ENCODE results near the gene CIITA.

DNA sequence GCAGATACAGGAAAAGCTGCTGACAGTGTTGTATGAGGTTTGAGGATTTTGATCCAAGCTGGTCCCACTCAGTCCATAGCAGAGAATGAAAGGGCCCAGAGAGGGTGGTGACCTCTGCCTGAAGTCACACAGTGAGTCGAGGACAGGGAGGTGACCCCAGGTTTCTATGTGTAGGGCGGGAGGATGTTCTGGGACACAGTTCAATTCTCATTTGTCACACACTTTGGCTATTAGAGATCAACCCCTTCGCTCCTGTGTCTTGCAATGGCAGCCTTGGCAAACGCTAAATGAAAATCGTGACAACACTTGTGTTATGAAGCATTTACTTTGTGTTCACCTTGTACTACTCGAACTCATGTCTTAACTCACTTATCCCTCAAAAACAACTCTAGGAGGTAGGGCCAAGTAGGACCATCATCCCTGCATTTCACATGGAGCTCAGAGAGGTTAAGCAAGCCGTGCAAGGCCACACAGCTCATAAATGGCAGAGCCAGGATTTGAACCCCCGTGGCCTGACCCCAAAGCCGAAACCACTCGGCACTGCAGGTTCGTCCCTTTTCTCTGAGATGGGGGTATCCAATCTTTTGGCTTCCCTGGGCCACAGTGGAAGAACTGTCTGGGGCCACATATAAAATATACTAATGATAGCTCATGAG lies 55.1 kb downstream of the CIITA start:
- TF ChIP-seq, protein P1, sequence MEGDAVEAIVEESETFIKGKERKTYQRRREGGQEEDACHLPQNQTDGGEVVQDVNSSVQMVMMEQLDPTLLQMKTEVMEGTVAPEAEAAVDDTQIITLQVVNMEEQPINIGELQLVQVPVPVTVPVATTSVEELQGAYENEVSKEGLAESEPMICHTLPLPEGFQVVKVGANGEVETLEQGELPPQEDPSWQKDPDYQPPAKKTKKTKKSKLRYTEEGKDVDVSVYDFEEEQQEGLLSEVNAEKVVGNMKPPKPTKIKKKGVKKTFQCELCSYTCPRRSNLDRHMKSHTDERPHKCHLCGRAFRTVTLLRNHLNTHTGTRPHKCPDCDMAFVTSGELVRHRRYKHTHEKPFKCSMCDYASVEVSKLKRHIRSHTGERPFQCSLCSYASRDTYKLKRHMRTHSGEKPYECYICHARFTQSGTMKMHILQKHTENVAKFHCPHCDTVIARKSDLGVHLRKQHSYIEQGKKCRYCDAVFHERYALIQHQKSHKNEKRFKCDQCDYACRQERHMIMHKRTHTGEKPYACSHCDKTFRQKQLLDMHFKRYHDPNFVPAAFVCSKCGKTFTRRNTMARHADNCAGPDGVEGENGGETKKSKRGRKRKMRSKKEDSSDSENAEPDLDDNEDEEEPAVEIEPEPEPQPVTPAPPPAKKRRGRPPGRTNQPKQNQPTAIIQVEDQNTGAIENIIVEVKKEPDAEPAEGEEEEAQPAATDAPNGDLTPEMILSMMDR (IDR thresholded peaks at IDR 0.05; ENCODE audit: insufficient read depth, low read length, poor library complexity, severe bottlenecking), result no peak
- no peak for TF ChIP-seq EZH2phosphoT487 (conservative IDR thresholded peaks at IDR 0.05; ENCODE audit: low read length)

All from SU-DHL-6 (cell line).